HG03442 (cell line): ENCODE data around the gene RBM25.
A peak's percentile ranks its signal among the peaks of the same experiment; 100 is the strongest.

ENCODE experiments used
- ATAC-seq: cut with Tn5 transposase; IDR thresholded peaks from one replicate; pipeline ENCODE4 v1.9.1; 2021; ENCODE audit warnings: mild to moderate bottlenecking, moderate library complexity; ENCODE audit not compliant: unreplicated experiment

RBM25 gene

DNA sequence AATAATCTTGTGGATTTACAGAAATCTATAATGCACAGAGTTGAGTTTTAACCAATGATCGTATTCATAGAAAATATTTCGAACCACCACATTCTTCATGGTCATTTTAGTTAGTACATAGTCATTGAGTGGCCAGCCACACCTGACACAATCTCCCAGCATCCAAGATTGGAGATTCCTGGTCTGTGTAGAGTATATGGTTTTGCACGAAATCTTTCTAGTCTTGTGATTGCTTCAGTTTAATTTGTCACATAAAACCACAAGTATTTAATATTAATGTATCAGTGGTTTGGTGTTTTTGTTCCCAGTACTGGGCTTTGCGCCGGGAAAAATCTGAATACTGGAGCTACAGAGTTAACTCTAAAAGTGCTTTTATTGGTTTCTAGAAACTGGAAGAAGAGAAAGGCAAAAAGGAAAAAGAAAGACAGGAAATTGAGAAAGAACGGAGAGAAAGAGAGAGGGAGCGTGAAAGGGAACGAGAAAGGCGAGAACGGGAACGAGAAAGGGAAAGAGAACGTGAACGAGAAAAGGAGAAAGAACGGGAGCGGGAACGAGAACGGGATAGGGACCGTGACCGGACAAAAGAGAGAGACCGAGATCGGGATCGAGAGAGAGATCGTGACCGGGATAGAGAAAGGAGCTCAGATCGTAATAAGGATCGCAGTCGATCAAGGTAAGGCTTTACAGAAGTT, 44.6 kb downstream of the RBM25 start:
- no peak for ATAC-seq

DNA sequence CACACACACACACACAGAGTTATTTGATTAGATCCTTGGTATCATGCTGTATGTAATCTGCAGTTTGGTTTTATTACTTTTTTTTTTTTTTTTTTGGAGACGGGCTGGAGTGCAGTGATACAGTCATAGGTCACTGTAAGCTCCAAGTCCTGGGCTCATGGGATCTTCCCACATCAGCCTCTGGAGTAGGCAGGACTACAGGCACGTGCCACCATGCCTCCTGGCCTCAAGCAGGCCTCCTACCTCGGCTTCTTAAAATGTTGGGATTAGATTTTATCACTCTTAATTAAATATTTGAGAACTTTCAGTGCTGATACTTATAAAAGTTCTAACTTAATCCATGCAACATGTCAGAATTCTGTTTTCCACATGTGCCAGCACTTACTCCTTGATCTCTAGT, 46.7 kb downstream of the RBM25 start:
- no peak for ATAC-seq

DNA sequence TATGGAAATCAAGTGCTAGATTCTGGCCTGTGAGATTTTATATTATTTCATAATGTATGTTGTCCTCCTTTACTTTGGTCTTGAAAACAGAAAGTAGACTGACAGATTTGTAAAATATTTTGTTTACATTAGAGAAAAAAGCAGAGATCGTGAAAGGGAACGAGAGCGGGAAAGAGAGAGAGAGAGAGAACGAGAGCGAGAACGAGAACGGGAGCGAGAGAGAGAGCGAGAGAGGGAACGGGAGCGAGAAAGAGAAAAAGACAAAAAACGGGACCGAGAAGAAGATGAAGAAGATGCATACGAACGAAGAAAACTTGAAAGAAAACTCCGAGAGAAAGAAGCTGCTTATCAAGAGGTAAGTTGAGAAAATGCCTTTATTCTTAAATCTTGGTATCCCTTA, 47.4 kb downstream of the RBM25 start:
- no peak for ATAC-seq

DNA sequence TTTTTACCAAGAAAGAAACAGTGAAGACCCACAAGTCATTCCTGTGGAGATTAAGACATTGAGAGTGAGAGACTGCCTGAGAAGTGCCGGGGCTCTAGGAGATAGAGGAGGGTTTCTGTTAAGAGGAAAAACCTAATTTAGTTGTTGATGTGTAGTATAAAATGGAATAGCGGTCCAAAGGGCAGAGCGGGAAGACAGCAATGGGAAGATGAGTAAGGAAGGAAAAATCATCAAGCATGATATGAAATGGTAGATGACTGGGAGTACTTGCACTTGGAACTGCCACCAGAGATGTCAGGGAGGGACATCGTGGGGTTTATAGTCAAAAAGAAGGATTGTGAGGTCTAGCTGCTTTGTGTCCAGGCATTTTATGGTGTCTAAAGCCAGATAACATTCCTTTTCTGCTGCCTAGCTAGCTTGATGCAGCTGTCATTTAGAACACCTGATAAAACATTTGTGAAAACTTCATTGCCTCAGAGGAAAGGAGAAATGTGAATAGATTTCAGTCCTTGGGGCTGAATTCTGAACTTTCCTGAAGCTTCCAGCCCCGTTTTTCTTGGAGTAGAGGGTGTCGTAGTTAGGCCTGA, 57.8 kb downstream of the RBM25 start:
- no peak for ATAC-seq

DNA sequence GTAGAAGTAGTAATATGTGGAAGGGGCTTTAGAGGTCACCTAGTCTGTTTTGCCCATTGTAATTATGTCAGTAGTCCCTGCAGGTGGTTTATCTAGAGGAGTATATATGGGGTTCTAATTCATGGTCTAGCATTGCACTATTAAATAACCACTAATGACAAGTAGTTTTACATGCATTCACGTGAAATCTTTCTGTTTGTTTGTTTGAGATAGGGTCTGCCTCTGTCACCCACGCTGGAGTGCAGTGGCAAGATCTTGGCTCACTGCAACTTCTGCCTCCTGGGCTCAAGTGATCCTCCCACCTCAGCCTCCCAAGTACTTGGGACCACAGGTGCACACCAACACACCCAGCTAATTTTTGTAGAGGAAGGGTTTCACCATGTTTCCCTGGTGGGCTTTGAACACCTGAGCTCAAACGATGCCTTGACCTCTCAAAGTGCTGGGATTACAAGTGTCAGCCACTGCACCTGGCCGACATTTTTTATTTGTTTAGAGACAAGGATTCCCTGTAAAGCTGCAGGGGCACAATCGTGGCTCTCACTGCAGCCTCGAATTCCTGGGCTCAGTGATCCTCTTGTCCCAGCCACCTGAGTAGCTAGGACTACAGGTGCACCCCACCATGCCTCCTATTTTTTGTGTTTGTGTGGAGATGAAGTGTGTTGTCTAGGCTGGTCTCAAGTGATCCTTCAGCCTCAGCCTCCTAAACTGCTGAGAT, 66.0 kb downstream of the RBM25 start:
- no peak for ATAC-seq

DNA sequence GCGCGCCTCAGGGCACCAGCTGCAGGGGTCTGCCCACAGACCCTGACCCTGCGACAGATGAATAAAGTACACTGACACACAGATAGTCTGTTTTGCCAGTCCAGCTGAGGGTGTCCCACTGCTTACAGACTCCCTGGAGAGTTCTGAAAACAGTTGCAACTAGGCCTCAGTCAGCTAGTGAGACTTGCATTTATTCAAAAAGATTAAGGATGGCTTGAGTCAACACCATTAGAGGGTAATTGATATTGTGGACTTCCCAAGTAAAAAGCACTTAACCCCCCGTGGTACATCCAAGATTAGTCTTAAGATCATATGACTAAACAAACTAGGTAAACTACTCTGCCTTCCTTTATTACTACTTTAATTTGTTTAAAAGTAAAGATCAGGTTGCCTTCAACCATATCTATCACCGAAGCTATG, 66.8 kb downstream of the RBM25 start:
- no peak for ATAC-seq

DNA sequence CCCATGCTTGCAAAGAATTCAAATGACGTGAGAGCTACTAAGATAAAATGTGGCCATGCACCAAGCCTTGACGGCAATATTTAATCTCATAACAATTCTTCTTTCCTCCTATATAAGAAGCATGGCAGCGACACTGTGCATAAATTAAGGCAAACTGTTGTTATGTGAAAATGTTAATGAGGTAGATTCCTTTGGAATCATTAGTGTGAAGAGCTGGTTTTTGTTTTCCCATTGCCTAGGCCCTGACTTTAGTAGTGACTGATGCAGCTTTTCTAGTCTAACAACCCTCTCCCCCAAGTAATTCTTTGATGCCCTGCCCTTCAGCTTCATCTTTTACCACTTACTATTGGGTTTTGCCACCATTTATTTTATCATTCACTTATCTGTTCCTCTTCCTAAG, 67.4 kb downstream of the RBM25 start:
- no peak for ATAC-seq

DNA sequence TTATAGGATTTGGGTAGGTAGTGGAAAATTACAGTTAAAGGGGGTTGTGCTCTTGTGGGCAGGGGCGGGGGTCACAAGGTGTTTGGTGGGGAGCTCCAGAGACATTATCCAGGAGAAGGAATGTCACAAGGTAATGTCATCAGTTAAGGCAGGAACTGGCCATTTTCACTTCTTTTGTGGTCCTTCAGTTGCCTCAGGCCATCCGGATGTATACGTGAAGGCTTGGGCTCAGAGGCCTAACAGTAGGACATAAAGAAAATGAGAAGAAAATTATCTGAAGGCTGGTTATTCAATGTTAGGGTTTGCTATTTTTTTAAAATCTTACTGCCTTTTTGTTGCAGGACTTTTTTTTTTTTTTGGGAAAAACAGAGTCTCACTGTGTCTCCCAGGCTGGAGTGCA, 75.5 kb downstream of the RBM25 start:
- no peak for ATAC-seq

DNA sequence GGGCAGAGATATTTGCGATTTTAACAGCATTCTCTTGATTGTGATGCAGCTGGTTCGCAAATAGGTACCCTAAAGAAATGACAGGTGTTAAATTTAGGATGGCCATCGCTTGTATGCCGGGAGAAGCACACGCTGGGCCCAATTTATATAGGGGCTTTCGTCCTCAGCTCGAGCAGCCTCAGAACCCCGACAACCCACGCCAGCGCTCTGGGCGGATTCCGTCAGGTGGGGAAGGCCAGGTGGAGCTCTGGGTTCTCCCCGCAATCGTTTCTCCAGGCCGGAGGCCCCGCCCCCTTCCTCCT, 77.7 kb downstream of the RBM25 start:
- ATAC-seq = no peak

DNA sequence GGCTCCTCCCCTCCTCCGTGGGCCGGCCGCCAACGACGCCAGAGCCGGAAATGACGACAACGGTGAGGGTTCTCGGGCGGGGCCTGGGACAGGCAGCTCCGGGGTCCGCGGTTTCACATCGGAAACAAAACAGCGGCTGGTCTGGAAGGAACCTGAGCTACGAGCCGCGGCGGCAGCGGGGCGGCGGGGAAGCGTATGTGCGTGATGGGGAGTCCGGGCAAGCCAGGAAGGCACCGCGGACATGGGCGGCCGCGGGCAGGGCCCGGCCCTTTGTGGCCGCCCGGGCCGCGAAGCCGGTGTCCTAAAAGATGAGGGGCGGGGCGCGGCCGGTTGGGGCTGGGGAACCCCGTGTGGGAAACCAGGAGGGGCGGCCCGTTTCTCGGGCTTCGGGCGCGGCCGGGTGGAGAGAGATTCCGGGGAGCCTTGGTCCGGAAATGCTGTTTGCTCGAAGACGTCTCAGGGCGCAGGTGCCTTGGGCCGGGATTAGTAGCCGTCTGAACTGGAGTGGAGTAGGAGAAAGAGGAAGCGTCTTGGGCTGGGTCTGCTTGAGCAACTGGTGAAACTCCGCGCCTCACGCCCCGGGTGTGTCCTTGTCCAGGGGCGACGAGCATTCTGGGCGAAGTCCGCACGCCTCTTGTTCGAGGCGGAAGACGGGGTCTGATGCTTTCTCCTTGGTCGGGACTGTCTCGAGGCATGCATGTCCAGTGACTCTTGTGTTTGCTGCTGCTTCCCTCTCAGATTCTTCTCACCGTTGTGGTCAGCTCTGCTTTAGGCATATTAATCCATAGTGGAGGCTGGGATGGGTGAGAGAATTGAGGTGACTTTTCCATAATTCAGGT, 78.3 kb downstream of the RBM25 start, which contains the start of gene PSEN1:
Gene PSEN1 (plus strand): TSS at position 121 of the 839 bp plus-strand sequence. CDS start 11,513 bp downstream, outside the sequence.
- peak; percentile 84 for ATAC-seq

DNA sequence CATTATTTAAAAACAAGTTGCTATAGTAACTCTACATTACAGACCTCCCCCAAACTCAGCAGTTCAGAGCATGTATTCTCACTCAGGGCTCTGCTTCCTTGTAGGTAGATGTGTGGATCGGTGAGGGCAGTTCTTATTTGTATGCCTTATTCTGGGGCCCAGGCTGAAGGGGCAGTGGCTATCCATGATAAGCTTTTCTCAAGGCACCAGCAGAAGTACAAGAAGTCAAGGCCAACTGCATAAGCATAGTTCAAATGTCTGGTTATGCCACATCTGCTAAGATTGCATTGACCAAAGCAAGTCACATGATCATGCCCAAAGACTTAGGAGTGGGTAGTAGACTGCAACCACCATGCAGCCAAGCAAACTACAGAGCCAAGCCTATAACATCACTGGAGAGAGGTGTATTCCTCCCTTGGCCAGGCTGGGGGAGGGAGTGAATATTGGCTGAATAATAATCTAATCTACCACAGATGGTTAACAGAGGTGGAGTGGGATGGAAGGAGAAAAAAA, 82.5 kb downstream of the RBM25 start:
- ATAC-seq = no peak

DNA sequence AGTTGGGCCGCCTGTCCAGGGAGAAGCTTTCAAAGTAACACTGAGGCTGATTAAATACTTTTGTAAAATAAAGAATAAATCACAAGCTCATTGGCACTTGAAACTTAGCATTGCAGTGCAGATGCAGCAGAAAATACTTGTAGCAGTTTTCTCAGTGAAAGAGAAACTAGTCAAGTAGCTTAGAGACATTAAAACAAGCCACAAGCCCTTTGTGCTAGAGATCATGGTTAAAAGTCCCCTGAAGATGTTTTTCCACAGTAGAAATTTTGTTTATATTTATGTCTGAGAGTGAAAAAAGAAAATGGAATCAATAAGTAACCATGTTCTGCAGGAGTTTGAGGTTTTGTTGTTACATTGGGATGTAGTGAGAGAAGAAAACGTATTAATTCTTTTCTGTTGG, 83.9 kb downstream of the RBM25 start:
- no peak for ATAC-seq

DNA sequence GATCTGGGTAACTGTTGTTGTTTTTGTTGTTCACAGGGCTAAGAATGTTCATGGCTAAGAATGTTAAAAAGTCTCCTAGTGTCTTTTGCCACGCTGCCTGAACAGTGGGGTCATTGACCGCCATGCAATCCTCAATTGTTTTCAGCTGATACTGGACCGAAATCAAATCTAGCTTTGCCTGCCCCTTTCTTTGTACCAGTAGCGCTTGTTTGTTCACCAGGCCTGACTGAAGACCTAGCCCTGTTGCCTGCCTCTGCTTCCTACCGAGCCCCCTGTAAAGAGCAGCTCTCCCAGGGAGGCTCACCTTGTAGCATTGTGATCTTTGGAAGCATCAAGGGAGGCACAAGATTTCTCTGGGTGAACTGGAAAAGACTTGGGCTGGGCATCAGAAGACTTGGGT, 84.7 kb downstream of the RBM25 start:
- ATAC-seq = no peak

DNA sequence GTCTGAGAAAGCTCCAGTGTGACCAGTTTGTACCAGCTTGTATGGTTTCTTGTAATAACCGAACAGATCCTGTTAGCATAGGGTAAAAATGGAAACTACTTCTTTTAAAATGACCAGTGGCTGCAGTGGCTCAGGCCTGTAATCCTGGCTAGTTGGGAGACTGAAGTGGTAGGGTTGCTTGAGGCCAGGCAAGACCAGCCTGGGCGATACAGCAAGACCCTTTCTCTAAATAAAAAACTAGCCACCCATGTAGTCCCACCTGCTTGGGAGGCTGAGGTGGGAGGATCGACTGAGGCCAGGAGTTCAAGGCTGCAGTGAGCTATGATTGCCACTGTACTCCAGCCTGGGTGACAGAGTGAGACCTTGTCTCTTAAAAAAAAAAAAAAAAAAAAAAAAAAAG, 85.3 kb downstream of the RBM25 start:
- ATAC-seq = no peak

DNA sequence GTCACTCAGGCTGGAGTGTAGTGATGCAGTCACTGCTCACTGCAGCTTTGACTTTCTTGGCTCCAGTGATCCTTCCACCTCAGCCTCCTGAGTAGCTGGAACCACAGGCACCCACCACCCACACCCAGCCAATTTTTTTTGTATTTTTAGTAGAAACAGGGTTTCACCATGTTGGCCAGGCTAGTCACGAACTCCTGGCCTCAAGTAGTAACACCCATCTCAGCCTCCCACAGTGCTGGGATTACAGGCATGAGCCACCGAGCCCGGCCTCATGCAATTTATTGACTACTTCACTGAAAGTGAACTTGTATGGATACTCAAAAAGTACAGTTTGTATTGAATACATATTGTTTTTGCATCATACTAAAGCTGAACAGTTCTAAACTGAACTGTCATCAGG, 87.0 kb downstream of the RBM25 start:
- ATAC-seq = no peak

DNA sequence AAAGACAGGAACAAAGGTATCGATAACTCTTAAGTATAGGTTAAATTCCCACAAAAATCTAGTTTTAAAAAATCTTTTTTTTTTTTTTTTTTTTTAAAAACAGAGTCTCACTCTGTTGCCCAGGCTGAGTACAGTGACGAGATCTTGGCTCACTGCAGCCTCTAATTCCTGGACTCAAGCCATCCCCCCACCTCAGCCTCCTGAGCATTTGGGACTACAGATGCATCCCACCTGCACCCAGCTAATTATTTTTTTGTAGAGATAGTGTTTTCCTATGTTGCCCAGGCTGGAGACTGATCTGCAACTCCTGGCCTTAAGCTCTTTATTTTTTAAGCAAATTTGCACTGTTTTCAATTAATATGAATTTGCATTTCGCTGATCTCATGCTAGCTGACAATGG, 87.8 kb downstream of the RBM25 start:
- ATAC-seq = no peak

DNA sequence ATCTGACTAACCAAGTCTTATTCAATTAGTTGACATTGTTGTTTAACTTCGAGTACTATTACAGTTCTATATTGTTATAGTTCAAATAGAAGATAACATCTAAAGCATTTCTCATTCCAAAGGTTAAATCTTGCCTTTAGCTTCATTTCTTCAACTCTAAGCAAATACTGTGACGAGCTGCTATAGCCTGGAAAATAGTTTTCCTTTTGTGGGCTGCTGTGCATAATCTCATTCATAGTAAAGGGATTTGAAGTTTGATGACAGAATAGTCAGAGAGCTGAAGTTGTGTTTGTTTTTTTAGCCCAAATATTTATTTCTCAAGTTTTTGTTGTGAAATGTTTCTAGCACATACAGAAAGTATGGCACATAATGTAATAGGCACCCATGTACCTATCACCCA, 91.4 kb downstream of the RBM25 start:
- no peak for ATAC-seq

DNA sequence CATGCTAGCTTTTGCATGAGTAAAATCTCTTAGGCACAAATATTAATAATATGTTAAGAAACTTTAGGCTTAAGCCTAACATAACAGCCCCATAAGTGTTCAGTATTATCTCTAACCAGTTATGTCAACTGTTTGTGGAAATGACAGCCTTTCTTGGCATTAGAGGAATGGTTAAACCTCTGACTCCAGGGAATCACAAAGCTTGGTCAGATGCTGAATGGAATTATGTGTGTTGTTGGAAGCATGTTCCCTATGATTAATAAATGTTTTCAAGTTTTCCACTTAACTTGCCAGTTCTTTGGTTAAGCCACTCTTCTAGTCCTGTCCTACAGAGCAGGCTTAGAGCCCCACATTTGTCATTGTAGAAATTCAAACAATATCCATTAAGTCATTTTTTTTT, 94.9 kb downstream of the RBM25 start:
- ATAC-seq = no peak

DNA sequence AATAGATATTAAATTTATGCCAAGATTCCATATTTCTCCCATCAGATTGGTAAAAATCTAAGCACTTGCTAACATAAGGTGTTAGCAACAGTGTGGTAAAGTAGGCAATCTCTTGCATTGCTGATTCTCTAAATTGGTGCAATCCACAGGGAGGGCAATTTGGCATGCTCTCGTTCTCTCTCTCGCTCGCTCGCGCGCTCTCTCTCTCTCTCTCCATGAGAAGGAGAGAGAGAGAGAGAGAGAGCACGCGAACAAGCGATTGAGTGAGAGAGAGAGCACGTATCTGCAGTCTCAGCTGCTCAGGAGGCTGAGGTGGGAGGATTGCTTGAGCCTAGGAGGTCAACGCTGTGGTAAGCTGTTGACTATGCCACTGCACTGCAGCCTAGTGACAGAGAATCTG, 103.9 kb downstream of the RBM25 start:
- no peak for ATAC-seq

DNA sequence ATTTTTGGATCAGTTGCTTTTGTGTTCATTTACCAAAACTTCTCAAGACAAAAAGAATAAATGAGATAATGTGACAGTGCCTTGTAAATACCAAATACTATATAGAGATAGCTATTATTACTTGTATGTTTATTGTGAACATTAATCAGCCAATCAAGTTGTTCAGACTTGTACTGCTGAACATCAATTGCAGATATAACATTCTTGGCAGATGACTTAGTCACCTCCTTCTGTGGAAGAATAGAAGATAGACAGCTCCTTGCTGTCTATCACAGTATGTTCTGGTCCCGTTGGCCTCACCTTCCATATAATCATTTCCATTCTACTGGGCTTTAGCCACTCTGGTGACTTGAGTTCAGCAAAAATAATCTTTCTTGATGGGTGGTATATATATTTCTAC, 108.1 kb downstream of the RBM25 start:
- no peak for ATAC-seq

DNA sequence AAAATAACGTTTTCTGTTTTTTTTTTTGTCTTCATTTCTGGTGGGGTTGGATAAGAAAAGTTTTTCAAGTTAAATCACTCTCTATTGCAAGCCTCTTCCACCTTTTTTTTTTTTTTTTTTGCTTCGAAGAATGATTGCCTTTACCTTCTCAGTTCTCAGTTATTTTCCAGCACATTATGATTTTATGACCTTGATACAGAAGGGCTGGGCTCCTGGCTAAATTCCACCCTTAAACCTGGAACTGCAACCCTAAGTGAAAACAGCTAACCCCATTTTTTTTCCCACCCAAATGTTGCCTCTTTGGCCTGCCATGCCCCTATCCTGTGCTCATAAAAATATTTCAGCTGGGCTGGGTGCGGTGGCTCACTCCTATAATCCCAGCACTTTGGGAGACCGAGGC, 109.4 kb downstream of the RBM25 start:
- ATAC-seq = no peak
